Fibroblast of skin of left quadriceps (primary cell): ENCODE data around the gene ZNF181.

Experiments
- DNase-seq, 2 experiments: peaks; one replicate each; pipeline ENCODE4 v3.0.0-alpha.2; 2013; ENCODE audit warnings: low read depth in 2 of 2

ZNF181 gene

GRCh38 chr19:34757441-34757840 lies 23.4 kb downstream of the ZNF181 start:
- DNase-seq, result no peak

GRCh38 chr19:34759218-34759917 lies 25.3 kb downstream of the ZNF181 start:
- DNase-seq, result no peak

GRCh38 chr19:34766386-34766785 lies 32.3 kb downstream of the ZNF181 start:
- no peak for DNase-seq

GRCh38 chr19:34767951-34768350 lies 33.9 kb downstream of the ZNF181 start:
- no peak for DNase-seq

GRCh38 chr19:34772697-34773554 lies 38.9 kb downstream of the ZNF181 start, which contains the start of gene ZNF599:
ZNF599 (minus strand) TSS chr19:34773215; CDS start chr19:34772841, 374 bp downstream.
- peak; percentile 71 to 74 for DNase-seq

GRCh38 chr19:34773555-34773864 lies 39.5 kb downstream of the ZNF181 start:
- no peak for DNase-seq

GRCh38 chr19:34774857-34775256 lies 40.8 kb downstream of the ZNF181 start:
- no peak for DNase-seq

- DNase-seq, result no peak
Observed at GRCh38 chr19:34778342-34778741, 44.3 kb downstream of the ZNF181 start.

GRCh38 chr19:34779652-34780051 lies 45.6 kb downstream of the ZNF181 start:
- DNase-seq, result no peak

GRCh38 chr19:34786236-34786635 lies 52.2 kb downstream of the ZNF181 start:
- DNase-seq, result no peak

- DNase-seq, result no peak
Observed at GRCh38 chr19:34787059-34787824, 53.2 kb downstream of the ZNF181 start.

GRCh38 chr19:34788074-34788473 lies 54.0 kb downstream of the ZNF181 start:
- DNase-seq, result no peak

GRCh38 chr19:34793565-34793964 lies 59.5 kb downstream of the ZNF181 start:
- DNase-seq, result no peak

GRCh38 chr19:34794066-34794960 lies 60.3 kb downstream of the ZNF181 start:
- no peak for DNase-seq
